HG03095 (cell line): ENCODE measurements around the gene YPEL5.

Experiments used
- ATAC-seq: cut with Tn5 transposase; IDR thresholded peaks from one replicate; pipeline ENCODE4 v1.9.1; 2021; ENCODE audit warnings: moderate library complexity; ENCODE audit not compliant: unreplicated experiment

Gene YPEL5

GRCh38 chr2:30164131-30164925 is 17.5 kb downstream of the YPEL5 start:
- no peak for ATAC-seq

- peak; percentile 69 for ATAC-seq
Observed at GRCh38 chr2:30165050-30165520, 18.3 kb downstream of the YPEL5 start.

GRCh38 chr2:30165617-30166016 is 18.8 kb downstream of the YPEL5 start:
- ATAC-seq, result no peak

GRCh38 chr2:30172627-30173026 is 25.8 kb downstream of the YPEL5 start:
- no peak for ATAC-seq

GRCh38 chr2:30177440-30177839 is 30.6 kb downstream of the YPEL5 start:
- no peak for ATAC-seq

- ATAC-seq, result no peak
Observed at GRCh38 chr2:30177956-30178355, 31.1 kb downstream of the YPEL5 start.

GRCh38 chr2:30178618-30179434 is 32.0 kb downstream of the YPEL5 start:
- no peak for ATAC-seq

GRCh38 chr2:30179536-30179935 is 32.7 kb downstream of the YPEL5 start:
- no peak for ATAC-seq

- ATAC-seq, result no peak
Observed at GRCh38 chr2:30180226-30180625, 33.4 kb downstream of the YPEL5 start.

GRCh38 chr2:30181176-30181575 is 34.4 kb downstream of the YPEL5 start:
- no peak for ATAC-seq

GRCh38 chr2:30184035-30184434 is 37.2 kb downstream of the YPEL5 start:
- ATAC-seq, result no peak

- ATAC-seq, result no peak
Observed at GRCh38 chr2:30185178-30185577, 38.4 kb downstream of the YPEL5 start.

- ATAC-seq, result no peak
Observed at GRCh38 chr2:30188292-30188691, 41.5 kb downstream of the YPEL5 start.

GRCh38 chr2:30190637-30191036 is 43.8 kb downstream of the YPEL5 start:
- no peak for ATAC-seq

- no peak for ATAC-seq
Observed at GRCh38 chr2:30191107-30191506, 44.3 kb downstream of the YPEL5 start.

GRCh38 chr2:30191819-30192271 is 45.0 kb downstream of the YPEL5 start:
- no peak for ATAC-seq

- no peak for ATAC-seq
Observed at GRCh38 chr2:30192314-30192713, 45.5 kb downstream of the YPEL5 start.

GRCh38 chr2:30193104-30193681 is 46.4 kb downstream of the YPEL5 start:
- no peak for ATAC-seq

GRCh38 chr2:30194421-30194820 is 47.6 kb downstream of the YPEL5 start:
- ATAC-seq, result no peak

- ATAC-seq, result no peak
Observed at GRCh38 chr2:30195016-30195415, 48.2 kb downstream of the YPEL5 start.

- no peak for ATAC-seq
Observed at GRCh38 chr2:30197570-30198192, 50.9 kb downstream of the YPEL5 start.
